Neural cell (in vitro differentiated cells): ENCODE measurements around the gene GTPBP3. TPM values are rescaled to one million over a fixed set of nuclear protein-coding genes. Genes with fewer than 3 reads are reported as not detected.

Experiments
- H2AFZ ChIP-seq: fragments of 200-600, 300-800 bp; sonication (generic), shearing (Covaris generic); 2 replicates; pipeline ENCODE4 v1.6.0; 2014; ENCODE audit warnings: low read depth, mild to moderate bottlenecking, antibody characterized with exemption, low read length, moderate library complexity
- H3F3A ChIP-seq: fragments of 200-600 bp; shearing (Covaris generic); 2 replicates; pipeline ENCODE4 v1.6.1; 2016; ENCODE audit warnings: mild to moderate bottlenecking, moderate library complexity, mixed read lengths, antibody characterized with exemption, low read length; ENCODE audit not compliant: insufficient read depth, poor library complexity, severe bottlenecking
- H3K27ac ChIP-seq: fragments of 200-600, 300-800 bp; sonication (generic), shearing (Covaris generic); 2 replicates; pipeline ENCODE4 v1.5.1; 2014; ENCODE audit warnings: mild to moderate bottlenecking, low read length, moderate library complexity
- H3K27me3 ChIP-seq: fragments of 300-800, 200-600 bp; sonication (generic), shearing (Covaris generic); 2 replicates; pipeline ENCODE4 v1.6.0; 2014; ENCODE audit warnings: mild to moderate bottlenecking, low read depth, low read length, moderate library complexity; ENCODE audit not compliant: insufficient read depth
- H3K36me3 ChIP-seq: fragments of 300-800, 200-600 bp; sonication (generic), shearing (Covaris generic); 2 replicates; pipeline ENCODE4 v1.5.1; 2014; ENCODE audit warnings: mild to moderate bottlenecking, antibody characterized with exemption, low read length, moderate library complexity; ENCODE audit not compliant: insufficient read depth
- H3K4me2 ChIP-seq: fragments of 300-800, 200-600 bp; sonication (generic), shearing (Covaris generic); 2 replicates; pipeline ENCODE4 v1.6.0; 2014; ENCODE audit warnings: mild to moderate bottlenecking, low read length
- H3K4me3 ChIP-seq: fragments of 300-800, 200-600 bp; sonication (generic), shearing (Covaris generic); 2 replicates; pipeline ENCODE4 v1.5.1; 2014; ENCODE audit warnings: mild to moderate bottlenecking, low read length, moderate library complexity
- H3K79me2 ChIP-seq: fragments of 200-600 bp; shearing (Covaris generic); replicated peaks from 2 replicates; pipeline ENCODE4 v1.6.0; 2014; ENCODE audit warnings: mild to moderate bottlenecking, low read length, moderate library complexity; ENCODE audit not compliant: insufficient read depth
- H3K9ac ChIP-seq: fragments of 300-800, 200-600 bp; sonication (generic), shearing (Covaris generic); 2 replicates; pipeline ENCODE4 v1.6.1; 2016; ENCODE audit warnings: mild to moderate bottlenecking, low read length, mixed read lengths
- H3K9me2 ChIP-seq: fragments of 200-600 bp; shearing (Covaris generic); 2 replicates; pipeline ENCODE4 v1.6.1; 2016; ENCODE audit warnings: mild to moderate bottlenecking, low read length, mixed read lengths; ENCODE audit not compliant: insufficient read depth
- H3K9me3 ChIP-seq: fragments of 200-600, 300-800 bp; sonication (generic), shearing (Covaris generic); 2 replicates; pipeline ENCODE4 v1.6.1; 2016; ENCODE audit warnings: mild to moderate bottlenecking, mixed run types, low read length, moderate library complexity, mixed read lengths
- H4K20me1 ChIP-seq: fragments of 200-600 bp; shearing (Covaris generic); 2 replicates; pipeline ENCODE4 v1.6.1; 2016; ENCODE audit warnings: mild to moderate bottlenecking, mixed run types; ENCODE audit not compliant: insufficient read depth
- CTCF ChIP-seq: fragments of 450-650 bp; IDR thresholded peaks from 2 replicates; pipeline ENCODE4 v1.5.1; 2014; ENCODE audit warnings: antibody characterized with exemption, mild to moderate bottlenecking, moderate library complexity; ENCODE audit not compliant: poor library complexity, severe bottlenecking
- EP300 ChIP-seq: fragments of 450-650 bp; conservative IDR thresholded peaks from 2 replicates; pipeline ENCODE4 v1.6.1; 2014; ENCODE audit warnings: antibody characterized with exemption, mild to moderate bottlenecking, moderate library complexity; ENCODE audit not compliant: poor library complexity, severe bottlenecking
- EZH2 ChIP-seq: fragments of 200-600, 300-800 bp; shearing (Covaris generic), sonication (generic); IDR thresholded peaks from 2 replicates; pipeline ENCODE4 v1.6.1; 2014; ENCODE audit warnings: antibody characterized with exemption, low read length, borderline replicate concordance, mild to moderate bottlenecking; ENCODE audit not compliant: insufficient read depth, poor library complexity, severe bottlenecking
- MXI1 ChIP-seq: fragments of 450-650 bp; conservative IDR thresholded peaks from 2 replicates; pipeline ENCODE4 v1.6.1; 2014; ENCODE audit warnings: antibody characterized with exemption, mild to moderate bottlenecking; ENCODE audit not compliant: poor library complexity, severe bottlenecking
- POLR2AphosphoS5 ChIP-seq: IDR thresholded peaks from 2 replicates; pipeline ENCODE4 v1.6.1; 2012
- RAD21 ChIP-seq: fragments of 450-650 bp; conservative IDR thresholded peaks from 2 replicates; pipeline ENCODE4 v1.6.1; 2014; ENCODE audit warnings: antibody characterized with exemption, mild to moderate bottlenecking, moderate library complexity
- SMC3 ChIP-seq: fragments of 450-650 bp; conservative IDR thresholded peaks from 2 replicates; pipeline ENCODE4 v1.6.1; 2014; ENCODE audit warnings: antibody characterized with exemption, mild to moderate bottlenecking, moderate library complexity; ENCODE audit not compliant: poor library complexity
- TAF1 ChIP-seq: IDR thresholded peaks from 2 replicates; pipeline ENCODE4 v1.6.1; 2012; ENCODE audit warnings: low read depth
- polyA plus RNA-seq: library from polyadenylated mRNA; depleted of rRNA; stranded (reverse); fragments of >200 nt; gene quantifications from 2 replicates; pipeline ENCODE4 v1.2.3, GENCODE V29; 2014
- TF ChIP-seq, protein P1 (sequence below): IDR thresholded peaks from 2 replicates; pipeline ENCODE4 v1.6.1; 2012; ENCODE audit warnings: borderline replicate concordance

GTPBP3 gene
- polyA plus RNA-seq, 1 donor from 2014 or later: 25.6 TPM

DNA sequence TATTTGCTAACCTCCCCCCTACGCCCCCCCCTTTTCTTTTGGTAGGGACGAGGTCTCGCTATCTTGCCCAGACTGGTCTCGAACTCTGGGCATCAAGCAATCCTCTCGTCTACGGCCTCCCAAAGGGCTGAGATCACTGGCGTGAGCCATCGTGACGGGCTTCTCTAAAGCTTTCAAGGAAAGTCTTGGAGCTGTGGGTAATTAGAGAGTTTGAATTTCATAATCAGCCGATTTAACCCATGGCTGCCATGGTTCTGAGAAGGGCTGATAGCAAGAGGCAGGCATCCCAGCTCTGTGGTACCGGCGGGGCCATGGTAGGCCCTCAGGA, 33.4 kb upstream of the GTPBP3 start:
- no peak overlapping the region for H3K9ac ChIP-seq
- no peaks in the 10 kb centered on the region for H3K9me2 ChIP-seq
- no peak overlapping the region for H3K27ac ChIP-seq
- H2AFZ ChIP-seq: peak overlapping the region; percentile 43
- TF ChIP-seq, protein P1, sequence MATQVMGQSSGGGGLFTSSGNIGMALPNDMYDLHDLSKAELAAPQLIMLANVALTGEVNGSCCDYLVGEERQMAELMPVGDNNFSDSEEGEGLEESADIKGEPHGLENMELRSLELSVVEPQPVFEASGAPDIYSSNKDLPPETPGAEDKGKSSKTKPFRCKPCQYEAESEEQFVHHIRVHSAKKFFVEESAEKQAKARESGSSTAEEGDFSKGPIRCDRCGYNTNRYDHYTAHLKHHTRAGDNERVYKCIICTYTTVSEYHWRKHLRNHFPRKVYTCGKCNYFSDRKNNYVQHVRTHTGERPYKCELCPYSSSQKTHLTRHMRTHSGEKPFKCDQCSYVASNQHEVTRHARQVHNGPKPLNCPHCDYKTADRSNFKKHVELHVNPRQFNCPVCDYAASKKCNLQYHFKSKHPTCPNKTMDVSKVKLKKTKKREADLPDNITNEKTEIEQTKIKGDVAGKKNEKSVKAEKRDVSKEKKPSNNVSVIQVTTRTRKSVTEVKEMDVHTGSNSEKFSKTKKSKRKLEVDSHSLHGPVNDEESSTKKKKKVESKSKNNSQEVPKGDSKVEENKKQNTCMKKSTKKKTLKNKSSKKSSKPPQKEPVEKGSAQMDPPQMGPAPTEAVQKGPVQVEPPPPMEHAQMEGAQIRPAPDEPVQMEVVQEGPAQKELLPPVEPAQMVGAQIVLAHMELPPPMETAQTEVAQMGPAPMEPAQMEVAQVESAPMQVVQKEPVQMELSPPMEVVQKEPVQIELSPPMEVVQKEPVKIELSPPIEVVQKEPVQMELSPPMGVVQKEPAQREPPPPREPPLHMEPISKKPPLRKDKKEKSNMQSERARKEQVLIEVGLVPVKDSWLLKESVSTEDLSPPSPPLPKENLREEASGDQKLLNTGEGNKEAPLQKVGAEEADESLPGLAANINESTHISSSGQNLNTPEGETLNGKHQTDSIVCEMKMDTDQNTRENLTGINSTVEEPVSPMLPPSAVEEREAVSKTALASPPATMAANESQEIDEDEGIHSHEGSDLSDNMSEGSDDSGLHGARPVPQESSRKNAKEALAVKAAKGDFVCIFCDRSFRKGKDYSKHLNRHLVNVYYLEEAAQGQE: no peak
- TF ChIP-seq RAD21 (no peak), EP300 (no peak), EZH2 (no peak), TAF1 (no peak), POLR2AphosphoS5 (no peak), SMC3 (no peak), CTCF (no peak), MXI1 (no peak)
- H3K36me3 ChIP-seq: no peaks in the 10 kb centered on the region
- H3F3A ChIP-seq: no peaks in the 10 kb centered on the region
- H3K27me3 ChIP-seq: no peaks in the 10 kb centered on the region
- no peak overlapping the region for H3K4me3 ChIP-seq
- H3K4me2 ChIP-seq: no peak overlapping the region
- no peaks in the 10 kb centered on the region for H3K9me3 ChIP-seq
- no peaks in the 10 kb centered on the region for H3K79me2 ChIP-seq
- H4K20me1 ChIP-seq: no peaks in the 10 kb centered on the region

- H3K9ac ChIP-seq: no peak overlapping the region
- H3K4me3 ChIP-seq: peak overlapping the region; percentile 92
Observed at GRCh38 chr19:17304386-17305215, 32.8 kb upstream of the GTPBP3 start.

More at GRCh38 chr19:17304386-17305215, 32.8 kb upstream of the GTPBP3 start:
- H3K4me2 ChIP-seq: no peak overlapping the region
- H3K9me2 ChIP-seq: no peaks in the 10 kb centered on the region
- no peaks in the 10 kb centered on the region for H3K27me3 ChIP-seq
- no peaks in the 10 kb centered on the region for H4K20me1 ChIP-seq
- H3K36me3 ChIP-seq: no peaks in the 10 kb centered on the region
- no peaks in the 10 kb centered on the region for H3F3A ChIP-seq
- no peaks in the 10 kb centered on the region for H3K9me3 ChIP-seq
- peaks cover 1% of the 10 kb centered on the region for H3K79me2 ChIP-seq
- no peak overlapping the region for H3K27ac ChIP-seq
- no peak overlapping the region for H2AFZ ChIP-seq
- TF ChIP-seq EZH2: no peak
- no peak for TF ChIP-seq POLR2AphosphoS5
- TF ChIP-seq CTCF: no peak
- TF ChIP-seq RAD21: no peak
- TF ChIP-seq, protein P1: no peak
- TF ChIP-seq EP300: no peak
- TF ChIP-seq SMC3: no peak
- no peak for TF ChIP-seq TAF1
- TF ChIP-seq MXI1: no peak
